ENCODE data around the gene PDE8B. TPM values are rescaled to one million over a fixed set of nuclear protein-coding genes. Genes with fewer than 3 reads are reported as not detected.
"Not testable (repeated sequence)": the region's sequence is repeated elsewhere in the genome, so short reads cannot be mapped to it uniquely, and the experiment has no call there.

Gene PDE8B
- total RNA-seq, 1 experiment from 2014 or later, result 0.11 TPM

GRCh38 chr5:77438071-77438470, 227.6 kb downstream of the PDE8B start:
- DNase-seq (ENCODE audit: low read depth), result no peak

- no peak for DNase-seq (ENCODE audit: low read depth)
These were observed 233.2 kb downstream of the PDE8B start for GRCh38 chr5:77443670-77444069.

- no peak for DNase-seq (ENCODE audit: low read depth)
These were observed 233.9 kb downstream of the PDE8B start for GRCh38 chr5:77444356-77444755.

- DNase-seq (ENCODE audit: low read depth), result no peak
These were observed 238.4 kb downstream of the PDE8B start for GRCh38 chr5:77448831-77449230.

- DNase-seq (ENCODE audit: low read depth), result no peak
These were observed 238.8 kb downstream of the PDE8B start for GRCh38 chr5:77449277-77449676.

- DNase-seq (ENCODE audit: low read depth), result no peak
These were observed 239.5 kb downstream of the PDE8B start for GRCh38 chr5:77449981-77450380.

GRCh38 chr5:77452351-77452750, 241.9 kb downstream of the PDE8B start:
- DNase-seq (ENCODE audit: low read depth), result no peak

GRCh38 chr5:77454123-77454522, 243.6 kb downstream of the PDE8B start:
- DNase-seq (ENCODE audit: low read depth), result no peak

GRCh38 chr5:77461287-77461686, 250.8 kb downstream of the PDE8B start:
- no peak for DNase-seq (ENCODE audit: low read depth)

- no peak for DNase-seq (ENCODE audit: low read depth)
These were observed 253.4 kb downstream of the PDE8B start for GRCh38 chr5:77463905-77464304.

GRCh38 chr5:77468875-77469274, 258.4 kb downstream of the PDE8B start:
- DNase-seq (ENCODE audit: low read depth), result not testable (repeated sequence)

GRCh38 chr5:77475041-77475440, 264.6 kb downstream of the PDE8B start:
- not testable (repeated sequence) for DNase-seq (ENCODE audit: low read depth)

Other genes starting within 250 kb of the PDE8B start
- 25.8 and 33.1 TPM in 2 replicates for gene AGGF1, start 180.3 kb upstream of the PDE8B start, total RNA-seq (2014; rRNA removed)
- 0.19 and 0.98 TPM in 2 replicates for gene ZBED3, start 123.4 kb upstream of the PDE8B start, total RNA-seq (2014; rRNA removed)

Measured in LHCN-M2 (cell line).